ENCODE results near the gene SEC23IP.
A peak's percentile ranks its signal among the peaks of the same experiment; 100 is the strongest.

DNA sequence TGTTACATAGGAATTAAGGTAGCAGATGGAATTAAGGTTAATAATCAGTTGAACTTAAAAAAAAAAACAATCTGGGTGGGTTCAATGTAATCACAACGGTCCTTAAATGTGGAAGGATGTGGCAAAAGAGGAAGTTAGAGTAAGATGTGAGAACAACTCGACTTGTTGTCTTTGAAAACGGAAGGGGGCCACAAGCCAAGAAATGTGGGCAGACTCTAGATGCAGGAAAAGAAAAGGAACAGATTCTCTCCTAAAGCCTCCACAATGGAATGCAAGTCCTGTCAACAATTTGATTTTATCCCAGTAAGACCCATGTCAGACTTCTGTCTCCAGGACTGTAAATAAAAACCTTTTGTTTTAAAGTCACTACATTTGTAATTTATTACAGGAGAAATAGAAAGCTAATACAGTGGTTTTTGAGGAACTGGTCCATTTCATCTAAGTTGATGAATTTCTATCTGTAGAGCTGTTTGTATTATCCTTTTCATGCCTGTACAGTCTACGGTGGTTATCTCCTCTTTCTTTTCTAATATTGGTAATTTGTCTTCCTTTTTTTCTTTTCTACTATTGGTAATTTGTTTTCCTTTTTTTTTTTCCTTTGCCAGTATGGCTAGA, 28.5 kb upstream of the SEC23IP start:
- TF ChIP-seq, protein P1, sequence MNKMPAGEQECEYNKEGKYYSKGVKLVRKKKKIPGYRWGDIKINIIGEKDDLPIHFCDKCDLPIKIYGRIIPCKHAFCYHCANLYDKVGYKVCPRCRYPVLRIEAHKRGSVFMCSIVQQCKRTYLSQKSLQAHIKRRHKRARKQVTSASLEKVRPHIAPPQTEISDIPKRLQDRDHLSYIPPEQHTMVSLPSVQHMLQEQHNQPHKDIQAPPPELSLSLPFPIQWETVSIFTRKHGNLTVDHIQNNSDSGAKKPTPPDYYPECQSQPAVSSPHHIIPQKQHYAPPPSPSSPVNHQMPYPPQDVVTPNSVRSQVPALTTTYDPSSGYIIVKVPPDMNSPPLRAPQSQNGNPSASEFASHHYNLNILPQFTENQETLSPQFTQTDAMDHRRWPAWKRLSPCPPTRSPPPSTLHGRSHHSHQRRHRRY (tag by site-specific recombination; IDR thresholded peaks at IDR 0.05): no peak
- TF ChIP-seq SALL2 (tag by site-specific recombination; IDR thresholded peaks at IDR 0.05; ENCODE audit: borderline replicate concordance) (no peak), ZNF16 (tag by site-specific recombination; IDR thresholded peaks at IDR 0.05; ENCODE audit: low read depth) (no peak), PRDM1 (tag by site-specific recombination; IDR thresholded peaks at IDR 0.05) (peak; percentile 71; the same call in 1 of the 2 replicates), ZNF776 (tag by site-specific recombination; IDR thresholded peaks at IDR 0.05; ENCODE audit: borderline replicate concordance) (no peak)
- TF ChIP-seq, protein P2, sequence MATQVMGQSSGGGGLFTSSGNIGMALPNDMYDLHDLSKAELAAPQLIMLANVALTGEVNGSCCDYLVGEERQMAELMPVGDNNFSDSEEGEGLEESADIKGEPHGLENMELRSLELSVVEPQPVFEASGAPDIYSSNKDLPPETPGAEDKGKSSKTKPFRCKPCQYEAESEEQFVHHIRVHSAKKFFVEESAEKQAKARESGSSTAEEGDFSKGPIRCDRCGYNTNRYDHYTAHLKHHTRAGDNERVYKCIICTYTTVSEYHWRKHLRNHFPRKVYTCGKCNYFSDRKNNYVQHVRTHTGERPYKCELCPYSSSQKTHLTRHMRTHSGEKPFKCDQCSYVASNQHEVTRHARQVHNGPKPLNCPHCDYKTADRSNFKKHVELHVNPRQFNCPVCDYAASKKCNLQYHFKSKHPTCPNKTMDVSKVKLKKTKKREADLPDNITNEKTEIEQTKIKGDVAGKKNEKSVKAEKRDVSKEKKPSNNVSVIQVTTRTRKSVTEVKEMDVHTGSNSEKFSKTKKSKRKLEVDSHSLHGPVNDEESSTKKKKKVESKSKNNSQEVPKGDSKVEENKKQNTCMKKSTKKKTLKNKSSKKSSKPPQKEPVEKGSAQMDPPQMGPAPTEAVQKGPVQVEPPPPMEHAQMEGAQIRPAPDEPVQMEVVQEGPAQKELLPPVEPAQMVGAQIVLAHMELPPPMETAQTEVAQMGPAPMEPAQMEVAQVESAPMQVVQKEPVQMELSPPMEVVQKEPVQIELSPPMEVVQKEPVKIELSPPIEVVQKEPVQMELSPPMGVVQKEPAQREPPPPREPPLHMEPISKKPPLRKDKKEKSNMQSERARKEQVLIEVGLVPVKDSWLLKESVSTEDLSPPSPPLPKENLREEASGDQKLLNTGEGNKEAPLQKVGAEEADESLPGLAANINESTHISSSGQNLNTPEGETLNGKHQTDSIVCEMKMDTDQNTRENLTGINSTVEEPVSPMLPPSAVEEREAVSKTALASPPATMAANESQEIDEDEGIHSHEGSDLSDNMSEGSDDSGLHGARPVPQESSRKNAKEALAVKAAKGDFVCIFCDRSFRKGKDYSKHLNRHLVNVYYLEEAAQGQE (tag by site-specific recombination; IDR thresholded peaks at IDR 0.05): no peak
- TF ChIP-seq, protein P3, sequence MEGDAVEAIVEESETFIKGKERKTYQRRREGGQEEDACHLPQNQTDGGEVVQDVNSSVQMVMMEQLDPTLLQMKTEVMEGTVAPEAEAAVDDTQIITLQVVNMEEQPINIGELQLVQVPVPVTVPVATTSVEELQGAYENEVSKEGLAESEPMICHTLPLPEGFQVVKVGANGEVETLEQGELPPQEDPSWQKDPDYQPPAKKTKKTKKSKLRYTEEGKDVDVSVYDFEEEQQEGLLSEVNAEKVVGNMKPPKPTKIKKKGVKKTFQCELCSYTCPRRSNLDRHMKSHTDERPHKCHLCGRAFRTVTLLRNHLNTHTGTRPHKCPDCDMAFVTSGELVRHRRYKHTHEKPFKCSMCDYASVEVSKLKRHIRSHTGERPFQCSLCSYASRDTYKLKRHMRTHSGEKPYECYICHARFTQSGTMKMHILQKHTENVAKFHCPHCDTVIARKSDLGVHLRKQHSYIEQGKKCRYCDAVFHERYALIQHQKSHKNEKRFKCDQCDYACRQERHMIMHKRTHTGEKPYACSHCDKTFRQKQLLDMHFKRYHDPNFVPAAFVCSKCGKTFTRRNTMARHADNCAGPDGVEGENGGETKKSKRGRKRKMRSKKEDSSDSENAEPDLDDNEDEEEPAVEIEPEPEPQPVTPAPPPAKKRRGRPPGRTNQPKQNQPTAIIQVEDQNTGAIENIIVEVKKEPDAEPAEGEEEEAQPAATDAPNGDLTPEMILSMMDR (tag by site-specific recombination; IDR thresholded peaks at IDR 0.05): no peak
